GM12878 (cell line): Measurements from ENCODE around the gene CYP4V2.

Experiments
- CREM ChIP-seq: IDR thresholded peaks from 2 replicates; pipeline ENCODE4 v1.6.1; 2014; ENCODE audit warnings: antibody characterized with exemption, low read depth
- CTCF ChIP-seq, 3 experiments: IDR thresholded peaks in 2 of 3; conservative IDR thresholded peaks in 1 of 3; 2 replicates each; pipeline ENCODE4 v1.5.1; 2011; ENCODE audit warnings: low read depth in 3 of 3, low read length in 3 of 3, mild to moderate bottlenecking in 3 of 3, control low read depth in 2 of 3, moderate library complexity in 2 of 3, inconsistent platforms in 1 of 3, mixed read lengths in 1 of 3; ENCODE audit not compliant: control insufficient read depth in 2 of 3, insufficient read depth in 1 of 3; ENCODE audit errors: extremely low read depth in 1 of 3
- IRF3 ChIP-seq: fragments of 450-650 bp; IDR thresholded peaks from 2 replicates; pipeline ENCODE4 v1.6.1; 2014; ENCODE audit warnings: mild to moderate bottlenecking
- MAX ChIP-seq: IDR thresholded peaks from 2 replicates; pipeline ENCODE4 v1.6.1; 2012; ENCODE audit warnings: low read depth, low read length, improper control_type of control experiment
- MLLT1 ChIP-seq: fragments of 450-650 bp; IDR thresholded peaks from 2 replicates; pipeline ENCODE4 v1.6.1; 2016; ENCODE audit warnings: mild to moderate bottlenecking
- NFIC ChIP-seq: IDR thresholded peaks from 2 replicates; pipeline ENCODE4 v1.6.1; 2012; ENCODE audit warnings: low read depth, mild to moderate bottlenecking, inconsistent platforms, low read length, moderate library complexity
- POLR2A ChIP-seq: IDR thresholded peaks from 2 replicates; pipeline ENCODE4 v1.6.1; 2011; ENCODE audit warnings: low read depth, mild to moderate bottlenecking, low read length
- SMARCA5 ChIP-seq: fragments of 450-650 bp; IDR thresholded peaks from 2 replicates; pipeline ENCODE4 v1.6.1; 2017; ENCODE audit warnings: mild to moderate bottlenecking
- TAF1 ChIP-seq: IDR thresholded peaks from 2 replicates; pipeline ENCODE4 v1.6.1; 2011; ENCODE audit warnings: mild to moderate bottlenecking, low read depth, low read length, borderline replicate concordance
- USF1 ChIP-seq: IDR thresholded peaks from 2 replicates; pipeline ENCODE4 v1.6.1; 2011; ENCODE audit warnings: borderline replicate concordance, low read depth, mild to moderate bottlenecking, moderate library complexity, mixed read lengths, low read length; ENCODE audit not compliant: insufficient read depth; ENCODE audit errors: extremely low read length
- ZBTB33 ChIP-seq: fragments of 450-650 bp; IDR thresholded peaks from 2 replicates; pipeline ENCODE4 v1.6.1; 2017; ENCODE audit warnings: mild to moderate bottlenecking
- ZZZ3 ChIP-seq: IDR thresholded peaks from 2 replicates; pipeline ENCODE4 v1.6.1; 2011; ENCODE audit warnings: low read depth; ENCODE audit not compliant: control insufficient read depth, insufficient read length

- no peak for TF ChIP-seq CTCF (IDR thresholded peaks at IDR 0.05 in 2 of 3, conservative IDR thresholded peaks at IDR 0.05 in 1 of 3; ENCODE audit: control insufficient read depth in 2 of 3, extremely low read depth in 1 of 3, insufficient read depth in 1 of 3, low read depth in 3 of 3, low read length in 3 of 3)
- TF ChIP-seq NFIC = no peak
- TF ChIP-seq MLLT1 = no peak
- no peak for TF ChIP-seq TAF1
- TF ChIP-seq MAX = no peak
- TF ChIP-seq POLR2A = no peak
- TF ChIP-seq ZBTB33 = no peak
- TF ChIP-seq IRF3 = no peak
- TF ChIP-seq USF1 = no peak
- no peak for TF ChIP-seq CREM
- no peak for TF ChIP-seq SMARCA5
- no peak for TF ChIP-seq ZZZ3
Observed at GRCh38 chr4:186226521-186227189, 35.3 kb downstream of the CYP4V2 start.
